AML-193 (cell line): ENCODE data around the gene ZNF230.

Experiments used
- DNase-seq, 2 experiments: peaks; one replicate each; lab custom pipeline; 2025; lab: John Stamatoyannopoulos, UW

Gene ZNF230

GRCh38 chr19:44042147-44042546, 39.4 kb downstream of the ZNF230 start:
- no peak for DNase-seq

GRCh38 chr19:44050740-44051649, 48.2 kb downstream of the ZNF230 start:
- DNase-seq = peak; percentile 28 to 30

GRCh38 chr19:44051650-44052402, 49.1 kb downstream of the ZNF230 start, which contains the start of gene ZNF223:
ZNF223 (plus strand) TSS chr19:44052036; CDS start chr19:44055177, 3,141 bp downstream.
- DNase-seq = peak; percentile 40 to 50

GRCh38 chr19:44055870-44056269, 53.1 kb downstream of the ZNF230 start:
- DNase-seq = no peak

- DNase-seq = no peak
These were observed 56.5 kb downstream of the ZNF230 start for GRCh38 chr19:44059229-44059628.

GRCh38 chr19:44061038-44061437, 58.3 kb downstream of the ZNF230 start:
- no peak for DNase-seq
